CD4-positive, CD25-positive, alpha-beta regulatory T cell (primary cell): ENCODE measurements around the gene SLC22A17. TPM values are rescaled to one million over a fixed set of nuclear protein-coding genes. Genes with fewer than 3 reads are reported as not detected.

Experiments
- ATAC-seq, 2 donors: fragments of 150-1000 bp; cut with Tn5 transposase; one replicate each; pipeline ENCODE4 v1.10.0; 2021; ENCODE audit warnings: low read depth in 2 of 2, moderate number of reproducible peaks in 2 of 2, moderate library complexity in 1 of 2
- DNase-seq, 3 donors: peaks; one replicate each; pipeline versions ENCODE4 v3.0.0 to v3.0.0-alpha.2; 2012 to 2022; ENCODE audit warnings: mixed read lengths in 1 of 3
- H3K27ac ChIP-seq: one replicate; pipeline ENCODE4 v1.7.0; 2013; ENCODE audit warnings: mild to moderate bottlenecking, low read length; ENCODE audit not compliant: insufficient read depth, poor library complexity, severe bottlenecking
- H3K27me3 ChIP-seq: one replicate; pipeline ENCODE4 v1.7.0; 2013; ENCODE audit warnings: low read length; ENCODE audit not compliant: control insufficient read depth, insufficient read depth
- H3K36me3 ChIP-seq: one replicate; pipeline ENCODE4 v1.7.0; 2013; ENCODE audit warnings: mild to moderate bottlenecking, low read length, moderate library complexity; ENCODE audit not compliant: control insufficient read depth, insufficient read depth
- H3K4me1 ChIP-seq: 2 replicates; pipeline ENCODE4 v1.7.0; 2013; ENCODE audit warnings: mild to moderate bottlenecking, low read length; ENCODE audit not compliant: insufficient read depth, control insufficient read depth, poor library complexity, severe bottlenecking
- H3K4me3 ChIP-seq: one replicate; pipeline ENCODE4 v1.7.0; 2013; ENCODE audit warnings: low read depth, mild to moderate bottlenecking, low read length, moderate library complexity
- H3K9me3 ChIP-seq, 2 experiments: 1 replicate in 1 of 2; 2 replicates in 1 of 2; pipeline ENCODE4 v1.7.0; 2013; ENCODE audit warnings: low read length in 2 of 2, mild to moderate bottlenecking in 1 of 2, moderate library complexity in 1 of 2; ENCODE audit not compliant: control insufficient read depth in 2 of 2
- H3K27ac Mint-ChIP-seq, 3 donors: one replicate each; pipeline ENCODE4 v1.8.0; 2020 to 2022; ENCODE audit warnings: mild to moderate bottlenecking in 3 of 3, mixed read lengths in 3 of 3, moderate library complexity in 2 of 3
- H3K27me3 Mint-ChIP-seq: one replicate; pipeline ENCODE4 v1.8.0; 2022; ENCODE audit warnings: mild to moderate bottlenecking, mixed read lengths
- H3K36me3 Mint-ChIP-seq: one replicate; pipeline ENCODE4 v1.8.0; 2020; ENCODE audit warnings: mixed read lengths
- H3K4me1 Mint-ChIP-seq, 4 donors: one replicate each; pipeline ENCODE4 v1.8.0; 2020 to 2022; ENCODE audit warnings: mixed read lengths in 4 of 4, mild to moderate bottlenecking in 1 of 4
- H3K4me3 Mint-ChIP-seq, 4 donors: one replicate each; pipeline ENCODE4 v1.8.0; 2020 to 2022; ENCODE audit warnings: mild to moderate bottlenecking in 4 of 4, mixed read lengths in 4 of 4, moderate library complexity in 3 of 4
- H3K9me3 Mint-ChIP-seq, 7 donors: one replicate each; pipeline ENCODE4 v1.8.0; 2020 to 2022; ENCODE audit warnings: mixed read lengths in 7 of 7, mild to moderate bottlenecking in 3 of 7, moderate library complexity in 2 of 7
- polyA plus RNA-seq, 4 donors: library from polyadenylated mRNA; unstranded; fragments of 300-500 nt; fragmentation: Illumina TruSeq; gene quantifications; one replicate each; pipeline ENCODE4 v1.2.3, GENCODE V29; 2021
- total RNA-seq: library from RNA; stranded (reverse); gene quantifications from one replicate; pipeline ENCODE4 v1.2.3, GENCODE V29; 2022

Gene SLC22A17
- total and polyA plus RNA-seq, 5 donors from 2014 or later = 0.94 to 3.2 (median 2.3) TPM

DNA sequence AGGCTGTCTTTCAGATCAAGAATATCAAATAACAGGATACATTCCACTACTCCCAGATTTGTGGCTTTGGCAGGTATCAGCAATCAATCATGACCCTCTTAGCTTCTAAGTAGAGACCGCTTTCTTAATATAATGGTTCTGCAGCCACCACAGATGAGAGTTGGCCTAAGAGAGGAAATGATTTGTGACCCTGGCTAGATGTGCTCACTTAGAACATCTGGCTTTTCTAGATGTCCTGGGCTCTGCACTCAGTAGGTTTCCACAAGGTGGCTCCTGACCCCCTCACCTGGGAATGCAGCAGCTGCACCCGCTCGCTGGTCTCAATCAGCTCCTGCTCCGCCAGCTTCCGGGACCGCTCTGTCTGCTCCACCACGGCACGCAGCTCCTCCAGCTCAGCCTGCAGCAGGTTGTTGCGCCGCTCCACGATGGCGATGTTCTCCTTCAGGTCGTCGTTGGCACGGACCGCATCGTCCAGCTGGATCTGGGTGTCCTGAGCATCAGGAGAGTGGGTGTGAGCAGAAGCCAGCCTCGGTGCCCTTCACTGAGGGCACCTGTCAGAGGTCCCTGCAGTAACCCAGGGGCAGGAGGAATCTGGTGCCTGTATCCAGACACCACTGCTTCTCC, 33.1 kb upstream of the SLC22A17 start:
- Histone ChIP-seq H3K4me3 (no peak overlapping the region), H3K36me3 (no peaks in the 10 kb centered on the region), H3K9me3 (no peaks in the 10 kb centered on the region), H3K27ac (no peak overlapping the region), H3K4me1 (no peaks in the 10 kb centered on the region), H3K27me3 (no peaks in the 10 kb centered on the region)
- Mint-ChIP-seq H3K27ac (no peak overlapping the region), H3K4me1 (no peaks in the 10 kb centered on the region), H3K4me3 (no peak overlapping the region), H3K27me3 (peaks cover 4% of the 10 kb centered on the region), H3K9me3 (peaks cover 0 to 2% (median 0%) of the 10 kb centered on the region in 7 donors), H3K36me3 (no peaks in the 10 kb centered on the region)
- no peak for DNase-seq
- ATAC-seq = no peak

GRCh38 chr14:23385244-23385641, 32.6 kb upstream of the SLC22A17 start:
- Histone ChIP-seq H3K27ac (no peak overlapping the region), H3K4me3 (no peak overlapping the region), H3K4me1 (no peaks in the 10 kb centered on the region), H3K9me3 (no peaks in the 10 kb centered on the region), H3K36me3 (no peaks in the 10 kb centered on the region), H3K27me3 (no peaks in the 10 kb centered on the region)
- Mint-ChIP-seq H3K36me3 (no peaks in the 10 kb centered on the region), H3K4me1 (no peaks in the 10 kb centered on the region), H3K27ac (no peak overlapping the region), H3K4me3 (no peak overlapping the region), H3K9me3 (peaks cover 0 to 2% (median 0%) of the 10 kb centered on the region in 7 donors), H3K27me3 (peaks cover under 1% of the 10 kb centered on the region)
- DNase-seq (no peak), ATAC-seq (no peak)

DNA sequence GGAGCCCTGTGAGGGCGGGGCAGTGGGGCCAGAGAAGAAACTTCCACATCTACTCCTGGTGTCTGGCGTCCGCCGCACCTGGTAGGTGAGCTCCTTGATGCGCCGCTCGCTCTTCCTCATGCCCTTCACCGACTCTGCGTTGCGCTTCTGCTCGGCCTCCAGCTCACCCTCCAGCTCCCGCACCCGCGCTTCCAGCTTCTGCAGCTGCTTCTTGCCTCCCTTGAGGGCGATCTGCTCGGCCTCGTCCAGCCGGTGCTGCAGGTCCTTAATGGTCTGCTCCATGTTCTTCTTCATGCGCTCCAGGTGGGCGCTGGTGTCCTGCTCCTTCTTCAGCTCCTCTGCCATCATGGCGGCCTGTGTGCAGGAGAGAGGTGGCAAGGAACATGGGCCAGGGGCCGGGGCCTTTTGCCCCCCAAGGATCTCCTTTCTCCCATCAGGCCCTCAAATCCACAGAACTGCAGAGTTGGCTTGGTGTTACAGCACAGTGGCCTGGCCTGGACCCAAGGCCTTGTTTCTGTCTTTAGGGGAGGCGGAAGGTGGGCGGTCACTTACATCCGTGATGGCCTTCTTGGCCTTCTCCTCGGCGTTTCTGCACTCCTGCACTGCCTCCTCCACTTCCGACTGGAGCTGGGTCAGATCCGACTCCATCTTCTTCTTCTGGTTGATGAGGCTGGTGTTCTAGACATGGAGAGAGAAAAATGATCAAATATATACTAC, 31.8 kb upstream of the SLC22A17 start:
- H3K27me3 ChIP-seq = no peaks in the 10 kb centered on the region
- H3K27ac Mint-ChIP-seq = no peak overlapping the region
- no peaks in the 10 kb centered on the region for H3K4me1 Mint-ChIP-seq
- no peak overlapping the region for H3K4me3 ChIP-seq
- no peaks in the 10 kb centered on the region for H3K36me3 ChIP-seq
- H3K27me3 Mint-ChIP-seq = no peaks in the 10 kb centered on the region
- H3K36me3 Mint-ChIP-seq = no peaks in the 10 kb centered on the region
- ATAC-seq (no peak), DNase-seq (no peak)
- no peaks in the 10 kb centered on the region for H3K9me3 ChIP-seq
- no peaks in the 10 kb centered on the region for H3K4me1 ChIP-seq
- H3K27ac ChIP-seq = no peak overlapping the region
- H3K9me3 Mint-ChIP-seq = no peaks in the 10 kb centered on the region
- H3K4me3 Mint-ChIP-seq = no peak overlapping the region

DNA sequence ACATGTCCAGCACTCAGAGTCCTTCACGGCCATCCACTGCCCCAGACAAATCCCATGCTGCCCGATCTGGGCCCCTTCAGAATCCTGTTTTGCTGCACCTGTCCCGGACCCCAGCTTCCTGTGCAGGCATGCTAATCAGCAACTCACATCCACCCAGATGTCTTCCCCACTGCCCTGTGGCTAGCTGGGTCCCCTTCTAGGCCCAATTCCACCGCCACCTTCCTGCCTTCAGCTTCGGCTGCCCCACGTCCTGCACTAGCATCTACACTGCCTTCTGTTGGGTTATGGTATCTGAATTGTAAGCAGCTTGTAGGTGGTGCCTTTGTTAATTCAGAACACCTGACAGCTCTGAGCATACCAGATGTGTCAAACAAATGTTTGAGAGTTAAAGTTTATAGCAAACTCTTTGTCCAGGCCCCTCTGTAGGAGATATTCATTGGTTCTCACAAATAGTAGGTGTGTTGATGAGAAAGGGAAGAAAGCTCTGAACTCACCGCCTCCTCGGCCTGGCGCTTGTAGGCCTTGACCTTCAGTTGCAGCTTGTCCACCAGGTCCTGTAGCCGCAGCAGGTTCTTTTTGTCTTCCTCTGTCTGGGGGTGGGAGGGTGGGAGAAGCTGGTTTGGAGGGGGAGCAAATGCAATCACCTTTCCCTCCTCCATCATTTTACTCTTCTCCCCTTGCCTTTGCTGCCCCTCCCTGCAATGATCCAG, 30.2 kb upstream of the SLC22A17 start:
- H3K27ac ChIP-seq = no peak overlapping the region
- H3K4me3 ChIP-seq = no peak overlapping the region
- H3K9me3 ChIP-seq = no peaks in the 10 kb centered on the region
- H3K4me1 Mint-ChIP-seq = no peaks in the 10 kb centered on the region
- H3K9me3 Mint-ChIP-seq = no peaks in the 10 kb centered on the region
- no peaks in the 10 kb centered on the region for H3K27me3 ChIP-seq
- DNase-seq = no peak
- H3K27ac Mint-ChIP-seq = no peak overlapping the region
- H3K4me1 ChIP-seq = no peaks in the 10 kb centered on the region
- no peak overlapping the region for H3K4me3 Mint-ChIP-seq
- ATAC-seq = no peak
- no peaks in the 10 kb centered on the region for H3K36me3 ChIP-seq
- H3K27me3 Mint-ChIP-seq = no peaks in the 10 kb centered on the region
- no peaks in the 10 kb centered on the region for H3K36me3 Mint-ChIP-seq

DNA sequence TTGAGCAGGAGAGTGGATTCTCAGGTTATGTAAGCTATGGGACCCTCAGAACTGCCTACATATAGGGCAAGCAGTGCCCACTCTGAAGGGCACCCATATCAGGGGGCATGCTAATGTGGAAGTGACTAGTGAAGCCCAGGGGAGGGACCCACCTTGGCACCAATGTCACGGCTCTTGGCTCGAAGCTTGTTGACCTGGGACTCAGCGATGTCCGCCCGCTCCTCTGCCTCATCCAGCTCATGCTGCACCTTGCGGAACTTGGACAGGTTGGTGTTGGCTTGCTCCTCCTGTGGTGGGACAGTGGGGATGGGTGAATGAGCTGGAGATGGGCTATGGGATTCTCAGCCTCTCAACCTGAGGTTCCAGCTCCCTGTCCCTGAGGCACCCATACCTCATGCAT, 29.6 kb upstream of the SLC22A17 start:
- Histone ChIP-seq H3K27ac (no peak overlapping the region), H3K4me3 (no peak overlapping the region), H3K9me3 (no peaks in the 10 kb centered on the region), H3K36me3 (no peaks in the 10 kb centered on the region), H3K27me3 (no peaks in the 10 kb centered on the region), H3K4me1 (no peaks in the 10 kb centered on the region)
- Mint-ChIP-seq H3K9me3 (no peaks in the 10 kb centered on the region), H3K36me3 (no peaks in the 10 kb centered on the region), H3K4me1 (no peaks in the 10 kb centered on the region), H3K4me3 (no peak overlapping the region), H3K27ac (no peak overlapping the region), H3K27me3 (no peaks in the 10 kb centered on the region)
- DNase-seq (no peak), ATAC-seq (no peak)

- DNase-seq (no peak), ATAC-seq (no peak)
- Mint-ChIP-seq H3K4me1 (no peaks in the 10 kb centered on the region), H3K27me3 (no peaks in the 10 kb centered on the region), H3K9me3 (no peaks in the 10 kb centered on the region), H3K27ac (no peak overlapping the region), H3K36me3 (no peaks in the 10 kb centered on the region), H3K4me3 (no peak overlapping the region)
- Histone ChIP-seq H3K4me1 (no peaks in the 10 kb centered on the region), H3K4me3 (no peak overlapping the region), H3K27ac (no peak overlapping the region), H3K36me3 (no peaks in the 10 kb centered on the region), H3K9me3 (no peaks in the 10 kb centered on the region), H3K27me3 (no peaks in the 10 kb centered on the region)
Observed at GRCh38 chr14:23381871-23382270, 29.2 kb upstream of the SLC22A17 start.

- ATAC-seq (no peak), DNase-seq (no peak)
- H3K4me1 Mint-ChIP-seq = no peaks in the 10 kb centered on the region
- no peak overlapping the region for H3K4me3 Mint-ChIP-seq
- H3K27ac Mint-ChIP-seq = peak overlapping the region in 1 of 3 donors; percentile 12
- no peaks in the 10 kb centered on the region for H3K36me3 Mint-ChIP-seq
- no peaks in the 10 kb centered on the region for H3K27me3 Mint-ChIP-seq
- H3K4me3 ChIP-seq = no peak overlapping the region
- H3K36me3 ChIP-seq = no peaks in the 10 kb centered on the region
- no peaks in the 10 kb centered on the region for H3K9me3 ChIP-seq
- H3K4me1 ChIP-seq = no peaks in the 10 kb centered on the region
- H3K27me3 ChIP-seq = no peaks in the 10 kb centered on the region
- no peak overlapping the region for H3K27ac ChIP-seq
- H3K9me3 Mint-ChIP-seq = no peaks in the 10 kb centered on the region
Observed at GRCh38 chr14:23380976-23381375, 28.3 kb upstream of the SLC22A17 start.
